ENCODE data around the gene NRAP.

- TF ChIP-seq, protein P1, sequence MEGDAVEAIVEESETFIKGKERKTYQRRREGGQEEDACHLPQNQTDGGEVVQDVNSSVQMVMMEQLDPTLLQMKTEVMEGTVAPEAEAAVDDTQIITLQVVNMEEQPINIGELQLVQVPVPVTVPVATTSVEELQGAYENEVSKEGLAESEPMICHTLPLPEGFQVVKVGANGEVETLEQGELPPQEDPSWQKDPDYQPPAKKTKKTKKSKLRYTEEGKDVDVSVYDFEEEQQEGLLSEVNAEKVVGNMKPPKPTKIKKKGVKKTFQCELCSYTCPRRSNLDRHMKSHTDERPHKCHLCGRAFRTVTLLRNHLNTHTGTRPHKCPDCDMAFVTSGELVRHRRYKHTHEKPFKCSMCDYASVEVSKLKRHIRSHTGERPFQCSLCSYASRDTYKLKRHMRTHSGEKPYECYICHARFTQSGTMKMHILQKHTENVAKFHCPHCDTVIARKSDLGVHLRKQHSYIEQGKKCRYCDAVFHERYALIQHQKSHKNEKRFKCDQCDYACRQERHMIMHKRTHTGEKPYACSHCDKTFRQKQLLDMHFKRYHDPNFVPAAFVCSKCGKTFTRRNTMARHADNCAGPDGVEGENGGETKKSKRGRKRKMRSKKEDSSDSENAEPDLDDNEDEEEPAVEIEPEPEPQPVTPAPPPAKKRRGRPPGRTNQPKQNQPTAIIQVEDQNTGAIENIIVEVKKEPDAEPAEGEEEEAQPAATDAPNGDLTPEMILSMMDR (IDR thresholded peaks at IDR 0.05) = no peak
- TF ChIP-seq REST (IDR thresholded peaks at IDR 0.05; ENCODE audit: low read depth, low read length) = no peak
These were observed 106.4 kb downstream of the NRAP start for GRCh38 chr10:113557424-113557862.
